Measurements from ENCODE around the gene ZIC2.

DNA sequence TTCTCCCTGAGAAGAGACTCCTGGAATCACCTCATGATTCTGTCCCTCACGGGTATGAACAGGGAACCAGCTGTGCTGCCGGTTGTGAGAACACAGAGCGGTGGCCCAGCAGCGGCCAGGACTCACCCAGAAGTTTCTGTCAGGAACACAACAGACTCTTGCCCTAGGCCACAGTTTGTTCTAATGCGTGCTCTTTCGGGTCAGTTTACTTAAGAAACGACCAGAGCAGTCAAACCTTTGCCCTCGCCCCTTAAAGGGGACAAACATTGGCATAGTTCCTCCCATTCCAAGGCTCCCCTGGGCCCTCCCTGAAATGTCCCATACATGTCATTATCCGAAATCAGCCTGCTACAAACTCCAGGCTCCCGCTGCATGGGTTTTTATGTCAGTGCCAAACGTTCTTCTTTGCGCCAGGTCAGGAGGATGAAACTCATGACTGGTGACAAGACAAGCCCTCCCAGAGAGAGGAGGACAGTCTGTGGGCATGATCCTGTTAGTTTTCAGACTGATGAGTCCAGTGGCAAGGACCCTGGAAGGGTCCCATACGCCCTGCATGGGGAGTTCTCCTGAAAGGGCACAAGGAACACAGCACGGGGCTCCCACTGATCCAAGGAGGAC is 28.3 kb upstream of the ZIC2 start:
- TF ChIP-seq, protein P1, sequence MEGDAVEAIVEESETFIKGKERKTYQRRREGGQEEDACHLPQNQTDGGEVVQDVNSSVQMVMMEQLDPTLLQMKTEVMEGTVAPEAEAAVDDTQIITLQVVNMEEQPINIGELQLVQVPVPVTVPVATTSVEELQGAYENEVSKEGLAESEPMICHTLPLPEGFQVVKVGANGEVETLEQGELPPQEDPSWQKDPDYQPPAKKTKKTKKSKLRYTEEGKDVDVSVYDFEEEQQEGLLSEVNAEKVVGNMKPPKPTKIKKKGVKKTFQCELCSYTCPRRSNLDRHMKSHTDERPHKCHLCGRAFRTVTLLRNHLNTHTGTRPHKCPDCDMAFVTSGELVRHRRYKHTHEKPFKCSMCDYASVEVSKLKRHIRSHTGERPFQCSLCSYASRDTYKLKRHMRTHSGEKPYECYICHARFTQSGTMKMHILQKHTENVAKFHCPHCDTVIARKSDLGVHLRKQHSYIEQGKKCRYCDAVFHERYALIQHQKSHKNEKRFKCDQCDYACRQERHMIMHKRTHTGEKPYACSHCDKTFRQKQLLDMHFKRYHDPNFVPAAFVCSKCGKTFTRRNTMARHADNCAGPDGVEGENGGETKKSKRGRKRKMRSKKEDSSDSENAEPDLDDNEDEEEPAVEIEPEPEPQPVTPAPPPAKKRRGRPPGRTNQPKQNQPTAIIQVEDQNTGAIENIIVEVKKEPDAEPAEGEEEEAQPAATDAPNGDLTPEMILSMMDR (IDR thresholded peaks at IDR 0.05): no peak
- TF ChIP-seq POLR2A (IDR thresholded peaks at IDR 0.05): no peak
